Thyroid gland (tissue), 4 donors: ENCODE data around the gene GNPNAT1.
"Not testable (repeated sequence)": the region's sequence is repeated elsewhere in the genome, so short reads cannot be mapped to it uniquely, and the experiment has no call there.

Experiments used
- POLR2A ChIP-seq, 2 donors: fragments of 450-650 bp; IDR thresholded peaks; one replicate each; pipeline ENCODE4 v1.6.1; 2017; ENCODE audit warnings: antibody characterized with exemption in 2 of 2, mild to moderate bottlenecking in 2 of 2, moderate library complexity in 1 of 2
- TF ChIP-seq, protein P1 (sequence below), 6 experiments: fragments of 200-600 bp in 3 of 6; fragments of 450-650 bp in 3 of 6; sonication (generic) in 3 of 6; IDR thresholded peaks; one replicate each; pipeline ENCODE4 v1.5.1; 2016 to 2019; ENCODE audit warnings: antibody characterized with exemption in 6 of 6, mild to moderate bottlenecking in 2 of 6, inconsistent platforms in 1 of 6, moderate library complexity in 1 of 6

DNA sequence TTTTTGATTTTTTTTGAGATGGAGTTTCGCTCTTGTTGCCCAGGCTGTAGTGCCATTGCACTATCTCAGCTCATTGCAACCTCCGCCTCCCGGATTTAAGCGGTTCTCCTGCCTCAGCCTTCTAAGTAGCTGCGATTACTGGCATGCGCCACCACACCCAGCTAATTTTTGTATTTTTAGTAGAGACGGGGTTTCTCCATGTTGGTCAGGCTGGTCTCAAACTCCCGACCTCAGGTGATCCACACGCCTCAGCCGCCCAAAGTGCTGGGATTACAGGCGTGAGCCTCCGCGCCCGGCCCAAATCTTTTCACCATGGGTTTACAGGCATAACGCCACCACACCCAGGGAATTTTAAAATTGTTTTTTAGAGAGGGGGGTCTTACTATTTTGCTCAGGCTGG is 62.4 kb downstream of the GNPNAT1 start:
- TF ChIP-seq, protein P1, sequence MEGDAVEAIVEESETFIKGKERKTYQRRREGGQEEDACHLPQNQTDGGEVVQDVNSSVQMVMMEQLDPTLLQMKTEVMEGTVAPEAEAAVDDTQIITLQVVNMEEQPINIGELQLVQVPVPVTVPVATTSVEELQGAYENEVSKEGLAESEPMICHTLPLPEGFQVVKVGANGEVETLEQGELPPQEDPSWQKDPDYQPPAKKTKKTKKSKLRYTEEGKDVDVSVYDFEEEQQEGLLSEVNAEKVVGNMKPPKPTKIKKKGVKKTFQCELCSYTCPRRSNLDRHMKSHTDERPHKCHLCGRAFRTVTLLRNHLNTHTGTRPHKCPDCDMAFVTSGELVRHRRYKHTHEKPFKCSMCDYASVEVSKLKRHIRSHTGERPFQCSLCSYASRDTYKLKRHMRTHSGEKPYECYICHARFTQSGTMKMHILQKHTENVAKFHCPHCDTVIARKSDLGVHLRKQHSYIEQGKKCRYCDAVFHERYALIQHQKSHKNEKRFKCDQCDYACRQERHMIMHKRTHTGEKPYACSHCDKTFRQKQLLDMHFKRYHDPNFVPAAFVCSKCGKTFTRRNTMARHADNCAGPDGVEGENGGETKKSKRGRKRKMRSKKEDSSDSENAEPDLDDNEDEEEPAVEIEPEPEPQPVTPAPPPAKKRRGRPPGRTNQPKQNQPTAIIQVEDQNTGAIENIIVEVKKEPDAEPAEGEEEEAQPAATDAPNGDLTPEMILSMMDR (IDR thresholded peaks at IDR 0.05) = not testable (repeated sequence)
- not testable (repeated sequence) for TF ChIP-seq POLR2A (IDR thresholded peaks at IDR 0.05)
